GM18868 (cell line): ENCODE data around the gene LMLN.
"Not testable (repeated sequence)": the region's sequence is repeated elsewhere in the genome, so short reads cannot be mapped to it uniquely, and the experiment has no call there.

ENCODE experiments used
- ATAC-seq: cut with Tn5 transposase; IDR thresholded peaks from one replicate; pipeline ENCODE4 v1.9.1; 2021; ENCODE audit warnings: mild to moderate bottlenecking, moderate library complexity; ENCODE audit not compliant: unreplicated experiment

LMLN gene, protein sequence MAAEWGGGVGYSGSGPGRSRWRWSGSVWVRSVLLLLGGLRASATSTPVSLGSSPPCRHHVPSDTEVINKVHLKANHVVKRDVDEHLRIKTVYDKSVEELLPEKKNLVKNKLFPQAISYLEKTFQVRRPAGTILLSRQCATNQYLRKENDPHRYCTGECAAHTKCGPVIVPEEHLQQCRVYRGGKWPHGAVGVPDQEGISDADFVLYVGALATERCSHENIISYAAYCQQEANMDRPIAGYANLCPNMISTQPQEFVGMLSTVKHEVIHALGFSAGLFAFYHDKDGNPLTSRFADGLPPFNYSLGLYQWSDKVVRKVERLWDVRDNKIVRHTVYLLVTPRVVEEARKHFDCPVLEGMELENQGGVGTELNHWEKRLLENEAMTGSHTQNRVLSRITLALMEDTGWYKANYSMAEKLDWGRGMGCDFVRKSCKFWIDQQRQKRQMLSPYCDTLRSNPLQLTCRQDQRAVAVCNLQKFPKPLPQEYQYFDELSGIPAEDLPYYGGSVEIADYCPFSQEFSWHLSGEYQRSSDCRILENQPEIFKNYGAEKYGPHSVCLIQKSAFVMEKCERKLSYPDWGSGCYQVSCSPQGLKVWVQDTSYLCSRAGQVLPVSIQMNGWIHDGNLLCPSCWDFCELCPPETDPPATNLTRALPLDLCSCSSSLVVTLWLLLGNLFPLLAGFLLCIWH

GRCh38 chr3:197959891-197960693 lies at the start of gene LMLN:
Gene LMLN (plus strand): TSS chr3:197960217. CDS start chr3:197960246, 29 bp downstream.
- peak; percentile 97 for ATAC-seq

DNA sequence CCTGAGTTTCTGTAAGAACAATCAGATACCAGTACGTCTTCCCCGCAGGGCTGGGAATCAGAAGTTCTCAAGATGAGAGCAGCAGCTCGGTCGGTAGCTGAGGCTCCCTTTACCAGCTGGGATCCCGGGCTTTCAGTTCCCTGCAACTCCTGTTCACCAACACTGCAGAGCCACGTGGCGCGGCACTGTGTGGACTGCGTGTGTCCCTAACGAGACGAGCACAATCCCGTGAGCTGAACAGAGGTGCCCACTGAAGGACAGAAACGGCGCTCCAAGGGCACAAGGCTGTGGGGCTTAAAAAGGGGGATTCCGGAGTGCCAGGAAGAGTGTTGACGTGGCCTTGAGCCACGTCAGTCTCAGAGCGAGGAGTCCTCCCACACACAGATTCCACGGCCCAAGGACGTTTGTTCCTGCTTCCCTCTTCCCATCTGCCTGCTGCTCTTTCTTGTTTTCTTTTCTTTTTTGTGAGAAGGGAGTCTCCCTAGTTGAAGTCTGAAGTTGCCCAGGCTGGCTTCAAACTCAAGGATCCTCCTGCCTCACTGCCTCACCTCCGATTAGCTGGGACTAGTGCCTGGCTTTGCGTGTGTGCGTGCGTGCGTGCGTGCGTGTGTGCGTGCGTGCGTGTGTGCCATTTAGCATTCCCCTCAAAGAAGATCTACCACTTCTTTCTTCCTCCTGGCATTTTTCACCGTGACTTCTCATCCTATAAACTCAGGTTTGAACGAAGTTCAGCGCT lies 47.1 kb upstream of the LMLN start:
- no peak for ATAC-seq

- no peak for ATAC-seq
Measured at GRCh38 chr3:197913641-197914380, 46.2 kb upstream of the LMLN start.

DNA sequence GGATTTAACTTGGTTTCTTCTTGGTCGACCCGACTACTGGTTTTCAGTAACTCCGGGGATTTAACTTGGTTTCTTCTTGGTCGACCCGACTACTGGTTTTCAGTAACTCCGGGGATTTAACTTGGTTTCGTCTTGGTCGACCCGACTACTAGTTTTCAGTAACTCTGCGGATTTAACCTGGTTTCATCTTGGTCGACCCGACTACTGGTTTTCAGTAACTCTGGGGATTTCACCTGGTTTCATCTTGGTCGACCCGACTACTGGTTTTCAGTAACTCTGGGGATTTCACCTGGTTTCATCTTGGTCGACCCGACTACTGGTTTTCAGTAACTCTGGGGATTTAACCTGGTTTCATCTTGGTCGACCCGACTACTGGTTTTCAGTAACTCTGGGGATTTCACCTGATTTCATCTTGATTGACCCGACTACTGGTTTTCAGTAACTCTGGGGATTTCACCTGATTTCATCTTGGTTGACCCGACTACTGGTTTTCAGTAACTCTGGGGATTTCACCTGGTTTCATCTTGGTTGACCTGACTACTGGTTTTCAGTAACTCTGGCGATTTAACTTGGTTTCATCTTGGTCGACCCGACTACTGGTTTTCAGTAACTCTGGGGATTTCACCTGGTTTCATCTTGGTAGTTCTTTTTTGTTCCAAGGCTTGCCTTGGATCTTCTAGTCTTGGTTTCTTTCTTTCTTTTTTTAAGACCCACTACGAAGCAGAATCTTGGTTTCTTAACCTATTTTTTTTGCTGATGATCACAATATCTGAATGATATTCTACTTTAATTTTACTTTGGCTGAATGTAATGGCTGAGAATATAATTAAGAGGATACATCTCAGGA lies 38.4 kb upstream of the LMLN start:
- ATAC-seq: not testable (repeated sequence)

DNA sequence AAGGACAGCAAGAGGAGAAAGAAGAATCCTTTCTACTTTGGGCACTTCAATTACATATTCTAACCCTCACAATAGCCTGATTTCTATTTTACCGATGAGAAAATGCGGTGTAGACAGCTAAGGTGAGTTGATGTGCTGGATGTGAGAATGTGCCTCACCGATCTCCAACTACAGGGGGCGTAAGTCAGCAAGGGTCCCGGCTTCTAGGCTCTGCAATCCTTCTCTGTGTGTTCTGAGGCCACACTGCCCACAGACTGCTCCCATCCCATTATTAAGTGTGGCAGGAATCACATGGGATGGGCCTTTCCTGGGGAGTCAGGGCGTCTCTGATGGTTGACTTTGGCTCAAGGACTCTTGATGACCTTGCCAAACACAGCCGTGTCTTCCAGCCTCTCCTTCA lies 33.6 kb upstream of the LMLN start:
- ATAC-seq: no peak

DNA sequence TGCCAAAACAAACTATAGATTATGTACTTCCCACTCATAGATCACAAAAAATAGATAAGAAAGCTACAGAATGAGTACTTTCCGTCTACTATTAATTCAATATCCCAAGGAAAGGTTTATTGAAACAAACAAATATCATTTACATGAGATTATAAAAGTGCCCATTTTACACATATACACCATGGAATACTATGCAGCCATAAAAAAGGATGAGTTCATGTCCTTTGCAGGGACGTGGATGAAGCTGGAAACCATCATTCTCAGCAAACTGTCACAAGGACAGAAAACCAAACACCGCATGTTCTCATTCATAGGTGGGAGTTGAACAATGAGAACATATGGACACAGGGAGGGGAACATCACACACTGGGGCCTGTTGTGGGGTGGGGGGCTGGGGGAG lies 32.4 kb upstream of the LMLN start:
- not testable (repeated sequence) for ATAC-seq

- no peak for ATAC-seq
Measured at GRCh38 chr3:197936819-197937384, 23.1 kb upstream of the LMLN start.

- ATAC-seq: no peak
Measured at GRCh38 chr3:197940745-197941384, 19.2 kb upstream of the LMLN start.

DNA sequence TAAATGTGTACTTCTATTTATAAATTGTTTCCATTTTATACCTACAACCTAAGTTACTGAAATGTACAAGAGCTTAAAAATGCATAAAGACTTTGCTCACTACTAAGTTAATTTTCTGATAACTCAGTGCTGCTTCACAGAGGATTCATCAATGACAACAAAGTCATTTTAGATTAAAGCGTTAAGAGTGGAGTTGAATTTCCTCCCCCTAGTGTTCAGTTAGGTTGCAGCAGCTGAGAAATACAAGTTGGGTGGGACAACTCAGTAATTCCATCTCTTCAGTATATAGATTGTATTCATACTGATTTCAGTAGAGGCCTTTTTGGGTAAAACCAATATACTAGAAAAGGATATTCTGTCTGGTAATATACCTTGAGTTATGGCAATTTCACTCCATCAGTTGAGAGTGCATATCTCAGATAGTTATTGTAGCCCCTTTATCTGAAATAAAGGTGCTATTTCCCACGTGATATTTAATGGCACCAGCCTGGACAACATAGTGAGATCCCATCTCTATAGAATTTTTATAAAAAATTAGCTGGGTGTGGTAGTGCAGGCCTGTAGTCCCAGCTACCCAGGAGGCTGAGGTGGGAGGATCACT lies 17.0 kb upstream of the LMLN start:
- ATAC-seq: peak; percentile 42

DNA sequence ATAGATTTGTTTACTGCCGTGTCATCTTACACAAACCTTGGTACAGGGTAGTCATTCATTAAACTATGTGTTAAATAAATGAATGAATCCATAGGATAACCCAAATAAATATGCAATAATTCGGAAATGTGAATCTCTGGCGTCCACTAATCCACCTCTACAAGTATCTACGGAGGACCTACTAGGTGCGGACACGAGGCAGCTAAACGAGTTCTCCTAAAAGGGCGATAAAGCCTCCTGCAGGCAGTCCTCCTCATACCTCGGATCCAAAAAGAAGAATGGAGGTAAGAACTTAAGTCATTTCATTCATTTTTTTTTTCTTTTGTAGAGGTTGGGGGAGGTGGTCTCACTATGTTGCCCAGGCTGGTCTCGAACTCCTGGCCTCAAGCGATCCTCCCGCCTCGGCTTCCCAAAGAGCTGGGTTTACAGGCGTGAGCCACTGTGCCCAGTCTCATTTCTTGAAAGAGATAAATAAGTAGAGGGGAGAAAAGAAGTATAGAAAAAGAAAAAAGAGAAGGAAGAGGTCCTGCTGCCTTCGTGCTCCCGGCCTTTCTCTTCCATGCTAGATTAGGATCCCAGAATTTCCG lies 10.7 kb upstream of the LMLN start:
- no peak for ATAC-seq

DNA sequence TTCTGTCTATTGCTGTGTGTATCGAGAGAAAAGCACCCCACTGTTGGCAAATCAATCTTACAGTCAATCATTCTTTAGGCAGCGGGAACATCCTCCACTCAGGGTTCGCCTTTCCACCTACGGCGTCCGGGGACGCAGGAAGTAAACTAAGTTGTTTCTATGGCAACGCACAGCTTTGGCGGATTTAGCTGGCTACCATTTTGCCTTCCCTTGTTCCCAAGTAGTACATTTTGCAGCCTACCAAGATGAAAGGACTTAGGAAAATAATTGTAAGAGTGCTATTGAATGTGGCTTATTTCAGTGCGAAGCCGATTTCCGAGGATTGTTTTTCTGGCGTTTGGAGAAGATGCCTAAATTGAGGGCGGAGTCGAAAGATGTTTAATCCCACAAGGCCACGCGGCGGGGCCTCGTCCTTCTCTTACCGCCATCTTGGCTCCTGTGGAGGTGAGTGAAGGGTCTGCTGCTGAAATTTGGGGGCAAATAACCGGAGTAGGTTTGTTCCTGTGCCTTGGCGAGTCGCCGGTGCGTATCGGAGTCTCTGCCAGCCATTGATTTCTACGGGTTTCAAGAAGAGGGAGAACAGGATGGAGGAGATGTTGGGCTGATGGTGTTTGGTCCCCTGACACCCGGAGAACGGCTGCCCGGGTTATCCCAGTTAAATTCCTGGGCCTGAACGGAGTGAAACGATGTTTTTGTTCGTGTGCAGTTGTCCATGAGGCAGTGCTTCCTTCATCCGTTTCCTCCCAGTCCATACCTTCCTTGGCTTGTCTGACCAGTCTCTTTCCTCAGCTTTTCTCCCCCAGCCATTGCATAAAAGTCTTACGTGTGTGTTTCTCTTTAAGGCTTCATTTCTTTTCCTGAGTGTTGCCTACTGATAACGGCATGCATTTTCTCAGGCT lies 10.0 kb upstream of the LMLN start, which contains the start of gene RPL35A:
RPL35A (plus strand) TSS at position 413 of the 899 bp plus-strand sequence. CDS start 778 bp downstream, outside the sequence.
- ATAC-seq: peak; percentile 88

DNA sequence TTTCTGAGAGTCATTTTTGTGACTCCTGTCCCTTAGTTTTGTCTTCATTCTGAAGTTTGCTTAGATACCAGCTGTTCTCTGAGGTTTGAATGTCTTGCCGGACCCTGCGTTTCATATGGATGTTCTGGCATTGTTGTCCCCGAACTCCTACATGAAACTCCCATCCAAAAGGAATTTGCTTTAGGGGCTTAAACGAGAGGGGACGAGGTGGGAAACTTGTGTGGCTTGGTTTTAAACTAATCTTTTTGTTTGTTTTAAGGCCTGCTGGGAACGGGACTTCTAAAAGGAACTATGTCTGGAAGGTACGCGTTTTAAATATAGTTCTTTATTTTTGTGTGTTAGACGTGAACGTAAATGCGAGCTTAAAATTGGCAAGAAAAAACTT lies 9.3 kb upstream of the LMLN start:
- ATAC-seq: no peak

- no peak for ATAC-seq
Measured at GRCh38 chr3:197951392-197951990, 8.5 kb upstream of the LMLN start.

DNA sequence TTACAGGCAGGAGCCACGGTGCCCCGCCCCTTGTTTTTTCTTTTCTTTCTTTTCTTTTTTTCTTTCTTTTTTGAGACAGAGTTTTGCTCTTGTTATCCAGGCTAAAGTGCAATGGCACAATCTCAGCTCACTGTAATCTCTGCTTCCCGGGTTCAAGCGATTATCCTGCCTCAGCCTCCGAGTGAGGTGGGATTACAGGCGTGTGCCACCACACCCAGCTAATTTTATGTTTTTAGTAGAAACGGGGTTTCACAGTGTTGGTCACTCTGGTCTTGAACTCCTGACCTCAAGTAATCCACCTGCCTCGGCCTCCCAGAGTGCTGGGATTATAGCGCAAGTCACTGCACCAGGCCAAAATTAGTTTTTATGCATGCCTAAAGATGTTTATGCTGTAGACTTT lies 7.6 kb upstream of the LMLN start:
- ATAC-seq: no peak

DNA sequence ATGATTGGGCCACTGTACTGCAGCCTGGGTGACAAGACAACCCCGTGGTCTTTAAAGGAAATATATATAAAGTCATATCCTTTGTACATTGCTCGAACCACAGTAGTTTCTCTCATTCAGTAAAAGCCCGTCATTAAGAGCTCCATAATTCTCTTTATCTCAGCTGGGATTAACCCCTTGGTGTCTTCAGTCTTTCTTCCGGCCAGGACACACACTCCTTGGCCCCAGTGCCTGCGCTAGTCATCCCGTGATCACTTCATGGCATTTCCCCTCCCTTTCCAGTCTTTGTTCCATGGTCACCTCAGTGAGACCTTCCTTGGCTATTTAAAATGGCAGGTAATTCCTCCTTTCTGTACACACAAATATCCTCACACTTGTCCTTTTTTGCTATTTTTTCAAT lies 6.7 kb upstream of the LMLN start:
- ATAC-seq: no peak

GRCh38 chr3:197953881-197954280 lies 6.1 kb upstream of the LMLN start:
- ATAC-seq: no peak
